AG04450 (cell line): Measurements from ENCODE around the gene GRHL1. TPM values are rescaled to one million over a fixed set of nuclear protein-coding genes. Genes with fewer than 3 reads are reported as not detected.

Experiments
- CTCF ChIA-PET: fragments of 300-600, 350-600 bp; formaldehyde crosslinking; extraction: SDS; loops from one replicate; lab custom pipeline; 2022; ENCODE audit warnings: antibody characterized with exemption, inconsistent platforms; lab: Charles Lee
- POLR2A ChIA-PET: fragments of 350-600 bp; formaldehyde crosslinking; extraction: SDS; loops from one replicate; lab custom pipeline; 2021; ENCODE audit warnings: antibody characterized with exemption, inconsistent platforms; lab: Yijun Ruan, JAX
- DNase-seq: peaks from one replicate; pipeline ENCODE4 v3.0.0-alpha.2; 2011; ENCODE audit warnings: low read depth, low spot score
- H3K27ac ChIP-seq: one replicate; pipeline ENCODE4 v1.5.1; 2012; ENCODE audit warnings: low read depth, low read length, control low read depth
- H3K27me3 ChIP-seq: one replicate; pipeline ENCODE4 v1.6.0; 2012; ENCODE audit warnings: low read length; ENCODE audit not compliant: control insufficient read depth, insufficient read depth
- H3K4me3 ChIP-seq: 2 replicates; pipeline ENCODE4 v1.5.1; 2011; ENCODE audit warnings: mild to moderate bottlenecking, low read depth, low read length, control low read depth
- H3K9me3 ChIP-seq: 2 replicates; pipeline ENCODE4 v1.5.1; 2012; ENCODE audit warnings: low read length; ENCODE audit not compliant: control insufficient read depth, insufficient read depth
- CTCF ChIP-seq: IDR thresholded peaks from 2 replicates; pipeline ENCODE4 v1.5.1; 2011; ENCODE audit warnings: low read depth, low read length, control low read depth, inconsistent platforms
- polyA plus RNA-seq: library from polyadenylated mRNA; depleted of rRNA; stranded (reverse); fragments of >200 nt; gene quantifications from 2 replicates; pipeline ENCODE4 v1.2.3, GENCODE V29; 2011

GRHL1 gene
- polyA plus RNA-seq, 1 experiment, result 0.64 TPM

- H3K9me3 ChIP-seq, result no peaks in the 10 kb centered on the region
- ChIA-PET CTCF (interaction anchor here (0.6 to 5.3 kb wide), 53 partner anchors 8 to 462 kb away, joined by 3 to 63 read pairs (median 5); partner anchors contain the start of gene KLF11), POLR2A (interaction anchor here (0.6 to 1.0 kb wide), 2 partner anchors 181 to 378 kb away, joined by 3 read pairs; no protein-coding TSS in a partner anchor)
- DNase-seq, result no peak
- H3K27me3 ChIP-seq, result no peaks in the 10 kb centered on the region
- H3K4me3 ChIP-seq, result no peak overlapping the region
- no peak overlapping the region for H3K27ac ChIP-seq
- no peak for TF ChIP-seq CTCF
These were observed 32.1 kb downstream of the GRHL1 start for GRCh38 chr2:9983401-9984216.

GRCh38 chr2:9984217-9984739 is 32.8 kb downstream of the GRHL1 start:
- H3K27me3 ChIP-seq, result no peaks in the 10 kb centered on the region
- no peak overlapping the region for H3K4me3 ChIP-seq
- H3K27ac ChIP-seq, result no peak overlapping the region
- DNase-seq, result no peak
- TF ChIP-seq CTCF, result peak; percentile 65
- CTCF ChIA-PET, result interaction anchor here (0.6 to 5.3 kb wide), 64 partner anchors 9 to 451 kb away, joined by 3 to 63 read pairs (median 5); partner anchors contain the start of gene KLF11
- POLR2A ChIA-PET, result interaction anchor here (0.6 to 1.0 kb wide), 2 partner anchors 182 to 378 kb away, joined by 3 read pairs; no protein-coding TSS in a partner anchor
- H3K9me3 ChIP-seq, result no peaks in the 10 kb centered on the region

- TF ChIP-seq CTCF, result no peak
- CTCF ChIA-PET, result interaction anchor here (0.6 to 5.3 kb wide), 61 partner anchors 8 to 450 kb away, joined by 3 to 63 read pairs (median 5); partner anchors contain the start of gene KLF11
- H3K27ac ChIP-seq, result no peak overlapping the region
- no peak for DNase-seq
- H3K4me3 ChIP-seq, result no peak overlapping the region
- H3K27me3 ChIP-seq, result no peaks in the 10 kb centered on the region
- POLR2A ChIA-PET, result interaction anchor here (0.7 to 1.2 kb wide), 3 partner anchors 58 to 183 kb away, joined by 3 to 4 read pairs (median 3); no protein-coding TSS in a partner anchor
- H3K9me3 ChIP-seq, result no peaks in the 10 kb centered on the region
These were observed 33.5 kb downstream of the GRHL1 start for GRCh38 chr2:9984871-9985480.

- no peak overlapping the region for H3K4me3 ChIP-seq
- ChIA-PET POLR2A (interaction anchor here (0.7 to 1.2 kb wide), 3 partner anchors 57 to 170 kb away, joined by 3 to 4 read pairs (median 3); partner anchors contain the start of gene KLF11), CTCF (interaction anchor here (0.5 to 5.3 kb wide), 18 partner anchors 7 to 351 kb away, joined by 3 to 63 read pairs (median 14); partner anchors contain the start of gene KLF11)
- TF ChIP-seq CTCF, result no peak
- no peaks in the 10 kb centered on the region for H3K9me3 ChIP-seq
- no peaks in the 10 kb centered on the region for H3K27me3 ChIP-seq
- no peak for DNase-seq
- no peak overlapping the region for H3K27ac ChIP-seq
These were observed 34.2 kb downstream of the GRHL1 start for GRCh38 chr2:9985531-9986328.
